Astrocyte of the spinal cord (primary cell): ENCODE results near the gene RNF38.
"Not testable (repeated sequence)": the region's sequence is repeated elsewhere in the genome, so short reads cannot be mapped to it uniquely, and the experiment has no call there.

ENCODE experiments used
- DNase-seq: peaks from one replicate; pipeline ENCODE4 v3.0.0; 2011; ENCODE audit warnings: low read depth, low spot score
- H3K4me3 ChIP-seq: 2 replicates; pipeline ENCODE4 v1.5.1; 2011; ENCODE audit warnings: low read depth, mild to moderate bottlenecking, low read length, moderate library complexity
- CTCF ChIP-seq: IDR thresholded peaks from 2 replicates; pipeline ENCODE4 v1.5.1; 2012; ENCODE audit warnings: low read depth, mild to moderate bottlenecking, low read length, inconsistent platforms
- in situ Hi-C: cut with HindIII; loops from 2 replicates; pipeline ENCODE4 v1.10.0; 2017; ENCODE audit warnings: low sequenced_read_pairs

Gene RNF38

GRCh38 chr9:36426945-36427344, 26.9 kb upstream of the RNF38 start:
- DNase-seq = no peak
- TF ChIP-seq CTCF = no peak
- in situ Hi-C loops = no loop called here

GRCh38 chr9:36426348-36426747, 26.3 kb upstream of the RNF38 start:
- no peak for TF ChIP-seq CTCF
- no peak for DNase-seq
- no peak overlapping the region for H3K4me3 ChIP-seq
- in situ Hi-C loops = no loop called here

More at GRCh38 chr9:36426945-36427344, 26.9 kb upstream of the RNF38 start:
- no peak overlapping the region for H3K4me3 ChIP-seq

- H3K4me3 ChIP-seq = no peak overlapping the region
- DNase-seq = no peak
- TF ChIP-seq CTCF = no peak
- in situ Hi-C loops = no loop called here
Observed at GRCh38 chr9:36424289-36425055, 24.4 kb upstream of the RNF38 start.

GRCh38 chr9:36423206-36423605, 23.1 kb upstream of the RNF38 start:
- no peak overlapping the region for H3K4me3 ChIP-seq
- in situ Hi-C loops = no loop called here
- DNase-seq = no peak
- TF ChIP-seq CTCF = no peak

GRCh38 chr9:36416890-36417289, 16.8 kb upstream of the RNF38 start:
- no peak overlapping the region for H3K4me3 ChIP-seq
- DNase-seq = no peak
- no peak for TF ChIP-seq CTCF
- in situ Hi-C loops = no loop called here

- no peak overlapping the region for H3K4me3 ChIP-seq
- no peak for DNase-seq
- no peak for TF ChIP-seq CTCF
- in situ Hi-C loops = no loop called here
Observed at GRCh38 chr9:36415822-36416525, 15.9 kb upstream of the RNF38 start.

- DNase-seq, in situ Hi-C loops, H3K4me3 ChIP-seq: not testable (repeated sequence)
Observed at GRCh38 chr9:36411410-36411809, 11.3 kb upstream of the RNF38 start.

GRCh38 chr9:36409076-36409475, 9.0 kb upstream of the RNF38 start:
- in situ Hi-C loops, H3K4me3 ChIP-seq, DNase-seq: not testable (repeated sequence)
